Effector memory CD4-positive, alpha-beta T cell (primary cell): ENCODE measurements around the gene SLC35D1.
A peak's percentile ranks its signal among the peaks of the same experiment; 100 is the strongest.

ENCODE experiments used
- DNase-seq, 3 donors: peaks; one replicate each; pipeline ENCODE4 v3.0.0-alpha.2; 2020
- H3K27ac ChIP-seq: 2 replicates; pipeline ENCODE4 v1.7.0; 2013; ENCODE audit warnings: mild to moderate bottlenecking, low read length, moderate library complexity; ENCODE audit not compliant: insufficient read depth, poor library complexity, severe bottlenecking
- H3K27me3 ChIP-seq: replicated peaks from 2 replicates; pipeline ENCODE4 v1.7.0; 2013; ENCODE audit warnings: mild to moderate bottlenecking, low read length; ENCODE audit not compliant: insufficient read depth, control insufficient read depth, poor library complexity, severe bottlenecking
- H3K36me3 ChIP-seq: 2 replicates; pipeline ENCODE4 v1.7.0; 2013; ENCODE audit warnings: mild to moderate bottlenecking, low read length, moderate library complexity; ENCODE audit not compliant: control insufficient read depth, insufficient read depth
- H3K4me1 ChIP-seq: 2 replicates; pipeline ENCODE4 v1.7.0; 2013; ENCODE audit warnings: low read length, mild to moderate bottlenecking; ENCODE audit not compliant: control insufficient read depth, insufficient read depth, poor library complexity, severe bottlenecking
- H3K4me3 ChIP-seq: 2 replicates; pipeline ENCODE4 v1.7.0; 2013; ENCODE audit warnings: low read length, low read depth, mild to moderate bottlenecking; ENCODE audit not compliant: insufficient read depth, poor library complexity, severe bottlenecking
- H3K9me3 ChIP-seq: 2 replicates; pipeline ENCODE4 v1.7.0; 2013; ENCODE audit warnings: mild to moderate bottlenecking, low read length, moderate library complexity; ENCODE audit not compliant: control insufficient read depth

Gene SLC35D1

GRCh38 chr1:66999640-67000400 is 54.1 kb downstream of the SLC35D1 start:
- no peak overlapping the region for H3K27ac ChIP-seq
- H3K4me3 ChIP-seq: no peak overlapping the region
- H3K36me3 ChIP-seq: no peaks in the 10 kb centered on the region
- no peaks in the 10 kb centered on the region for H3K9me3 ChIP-seq
- H3K4me1 ChIP-seq: peaks cover 3% of the 10 kb centered on the region
- DNase-seq: no peak
- H3K27me3 ChIP-seq: no peaks in the 10 kb centered on the region

GRCh38 chr1:66998972-66999371 is 55.0 kb downstream of the SLC35D1 start:
- H3K9me3 ChIP-seq: no peaks in the 10 kb centered on the region
- peaks cover 2% of the 10 kb centered on the region for H3K36me3 ChIP-seq
- no peak for DNase-seq
- no peaks in the 10 kb centered on the region for H3K27me3 ChIP-seq
- H3K4me3 ChIP-seq: no peak overlapping the region
- no peak overlapping the region for H3K27ac ChIP-seq
- peaks cover 3% of the 10 kb centered on the region for H3K4me1 ChIP-seq

GRCh38 chr1:66996018-66996682 is 57.8 kb downstream of the SLC35D1 start:
- H3K4me1 ChIP-seq: peaks cover 3% of the 10 kb centered on the region
- no peaks in the 10 kb centered on the region for H3K27me3 ChIP-seq
- no peak overlapping the region for H3K4me3 ChIP-seq
- no peaks in the 10 kb centered on the region for H3K9me3 ChIP-seq
- no peak overlapping the region for H3K27ac ChIP-seq
- DNase-seq: peak in 2 of 3 donors; percentile 18 to 19
- peaks cover 2% of the 10 kb centered on the region for H3K36me3 ChIP-seq

GRCh38 chr1:66993076-66993475 is 60.9 kb downstream of the SLC35D1 start:
- Histone ChIP-seq H3K27me3 (no peaks in the 10 kb centered on the region), H3K4me3 (no peak overlapping the region), H3K36me3 (peaks cover 14% of the 10 kb centered on the region), H3K9me3 (no peaks in the 10 kb centered on the region), H3K4me1 (no peaks in the 10 kb centered on the region), H3K27ac (no peak overlapping the region)
- no peak for DNase-seq

GRCh38 chr1:66985835-66986234 is 68.1 kb downstream of the SLC35D1 start:
- Histone ChIP-seq H3K36me3 (peaks cover 41% of the 10 kb centered on the region), H3K27ac (no peak overlapping the region), H3K4me3 (no peak overlapping the region), H3K27me3 (no peaks in the 10 kb centered on the region), H3K4me1 (no peaks in the 10 kb centered on the region), H3K9me3 (no peaks in the 10 kb centered on the region)
- no peak for DNase-seq

GRCh38 chr1:66984491-66984890 is 69.5 kb downstream of the SLC35D1 start:
- H3K9me3 ChIP-seq: no peaks in the 10 kb centered on the region
- DNase-seq: no peak
- peaks cover 41% of the 10 kb centered on the region for H3K36me3 ChIP-seq
- no peak overlapping the region for H3K27ac ChIP-seq
- H3K27me3 ChIP-seq: no peaks in the 10 kb centered on the region
- H3K4me1 ChIP-seq: no peaks in the 10 kb centered on the region
- H3K4me3 ChIP-seq: no peak overlapping the region

GRCh38 chr1:66982561-66983260 is 71.2 kb downstream of the SLC35D1 start:
- Histone ChIP-seq H3K36me3 (peaks cover 38% of the 10 kb centered on the region), H3K27ac (no peak overlapping the region)

GRCh38 chr1:66981679-66982078 is 72.3 kb downstream of the SLC35D1 start:
- H3K27ac ChIP-seq: peak overlapping the region; percentile 66

More at GRCh38 chr1:66982561-66983260, 71.2 kb downstream of the SLC35D1 start:
- H3K4me1 ChIP-seq: no peaks in the 10 kb centered on the region
- DNase-seq: no peak
- no peaks in the 10 kb centered on the region for H3K27me3 ChIP-seq
- H3K4me3 ChIP-seq: no peak overlapping the region
- H3K9me3 ChIP-seq: no peaks in the 10 kb centered on the region

GRCh38 chr1:66980745-66981367 is 73.1 kb downstream of the SLC35D1 start:
- Histone ChIP-seq H3K27ac (peak overlapping the region; percentile 66), H3K9me3 (no peaks in the 10 kb centered on the region), H3K4me3 (no peak overlapping the region), H3K27me3 (no peaks in the 10 kb centered on the region), H3K4me1 (no peaks in the 10 kb centered on the region), H3K36me3 (peaks cover 45% of the 10 kb centered on the region)
- DNase-seq: no peak

More at GRCh38 chr1:66981679-66982078, 72.3 kb downstream of the SLC35D1 start:
- Histone ChIP-seq H3K4me1 (no peaks in the 10 kb centered on the region), H3K36me3 (peaks cover 45% of the 10 kb centered on the region), H3K9me3 (no peaks in the 10 kb centered on the region), H3K27me3 (no peaks in the 10 kb centered on the region), H3K4me3 (peak overlapping the region; percentile 46)
- peak in 2 of 3 donors; percentile 7 to 45 for DNase-seq
